Activated CD4-positive, alpha-beta T cell treated with anti-CD3 and anti-CD28 coated beads, Interleukin-2, amount 50 U/mL, for 24 hours (primary cell): Measurements from ENCODE around the gene KCNE3.

Experiments
- DNase-seq, 2 donors: peaks; one replicate each; pipeline ENCODE4 v3.0.0-alpha.2; 2020; ENCODE audit warnings: low read depth in 1 of 2, low spot score in 1 of 2

KCNE3 gene, protein sequence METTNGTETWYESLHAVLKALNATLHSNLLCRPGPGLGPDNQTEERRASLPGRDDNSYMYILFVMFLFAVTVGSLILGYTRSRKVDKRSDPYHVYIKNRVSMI

DNA sequence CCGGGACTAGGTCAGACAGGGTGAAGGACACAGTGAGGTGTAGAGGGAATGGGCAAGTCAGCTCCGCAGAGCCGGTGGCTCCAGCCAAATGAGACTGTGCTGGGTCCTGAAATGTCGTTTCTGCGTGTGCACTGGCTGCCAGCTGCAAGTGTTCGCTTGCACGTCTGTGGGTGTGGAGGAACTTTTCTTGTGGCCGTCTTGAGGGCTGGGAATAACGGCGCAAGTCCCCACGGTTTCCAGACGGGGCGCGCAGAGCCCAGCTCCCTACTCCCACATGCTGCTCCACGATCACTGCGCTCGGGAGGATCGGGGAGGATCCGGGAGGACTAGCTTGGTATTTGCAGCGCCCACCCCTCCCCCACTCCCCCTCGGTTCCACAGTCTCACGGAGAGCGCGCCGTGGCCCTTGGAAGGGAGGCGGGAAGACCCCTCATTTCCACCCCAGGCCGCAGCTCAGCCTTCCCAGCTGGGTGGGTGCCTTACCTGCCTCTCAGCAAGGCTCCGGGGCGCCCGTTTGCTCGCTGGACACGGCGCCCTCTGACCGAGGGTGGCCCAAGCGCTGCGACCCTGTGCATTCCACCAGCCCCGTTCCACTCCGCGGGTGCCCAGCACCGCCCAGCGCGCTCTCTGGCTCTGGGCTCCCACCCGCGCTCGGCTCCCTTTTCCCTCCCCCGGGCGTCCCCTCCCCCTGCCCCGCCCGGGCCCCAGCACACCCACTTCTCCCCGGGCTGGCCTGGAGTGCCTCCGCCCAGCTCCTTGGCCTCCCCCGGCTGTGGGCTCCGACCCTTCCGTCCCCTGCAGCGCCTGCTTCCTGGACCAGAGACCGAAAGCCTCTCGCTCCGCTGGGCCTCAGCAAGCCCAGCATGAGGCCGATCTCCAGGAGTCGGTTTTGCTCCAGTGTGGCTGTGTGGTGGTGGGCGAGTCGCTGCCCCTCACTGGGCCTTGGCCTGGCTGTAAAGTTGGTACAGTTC is at the start of gene KCNE3:
Gene KCNE3 (minus strand): TSS at position 634 of the 970 bp plus-strand sequence. CDS start 9,986 bp downstream, outside the sequence.
- DNase-seq, result no peak

DNA sequence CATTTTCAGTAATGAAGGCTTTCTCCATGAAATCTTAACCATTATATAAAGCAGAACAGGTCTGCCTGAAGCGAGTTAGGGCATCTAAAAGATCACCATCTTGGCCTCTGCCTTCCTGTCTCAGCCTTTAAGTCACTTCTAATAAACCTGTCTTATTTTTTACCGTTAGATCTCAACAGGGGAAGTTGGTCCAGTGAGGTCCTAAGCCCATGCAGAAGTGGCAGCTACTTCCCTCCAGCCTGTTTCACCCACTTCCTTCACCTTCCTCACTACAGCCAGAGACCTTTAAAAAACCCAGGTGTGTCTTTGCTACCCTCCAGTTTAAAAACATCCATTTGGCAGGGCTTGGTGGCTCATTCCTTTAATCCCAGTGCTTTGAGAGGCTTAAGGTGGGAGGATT is 40.2 kb upstream of the KCNE3 start:
- DNase-seq, result no peak

DNA sequence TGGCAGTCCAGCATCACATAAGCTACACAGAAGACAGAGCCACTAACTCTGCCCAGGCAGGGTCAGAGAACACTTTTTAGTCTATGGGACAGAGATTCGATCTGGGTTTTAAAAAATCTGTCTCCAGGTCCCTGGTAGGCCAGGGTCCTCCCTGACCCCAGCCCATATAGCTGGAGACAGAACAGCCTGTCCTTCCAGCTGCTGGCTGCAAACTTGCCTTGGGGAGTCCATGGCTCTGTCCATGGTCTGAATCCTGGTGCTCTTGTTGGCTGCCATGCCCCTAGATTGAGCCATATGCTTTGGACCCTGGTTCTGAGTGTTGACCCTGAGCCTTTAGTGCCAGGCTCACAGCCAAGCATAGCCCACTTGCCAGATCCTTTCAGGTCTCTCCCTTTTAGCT is 39.5 kb upstream of the KCNE3 start:
- DNase-seq, result no peak

DNA sequence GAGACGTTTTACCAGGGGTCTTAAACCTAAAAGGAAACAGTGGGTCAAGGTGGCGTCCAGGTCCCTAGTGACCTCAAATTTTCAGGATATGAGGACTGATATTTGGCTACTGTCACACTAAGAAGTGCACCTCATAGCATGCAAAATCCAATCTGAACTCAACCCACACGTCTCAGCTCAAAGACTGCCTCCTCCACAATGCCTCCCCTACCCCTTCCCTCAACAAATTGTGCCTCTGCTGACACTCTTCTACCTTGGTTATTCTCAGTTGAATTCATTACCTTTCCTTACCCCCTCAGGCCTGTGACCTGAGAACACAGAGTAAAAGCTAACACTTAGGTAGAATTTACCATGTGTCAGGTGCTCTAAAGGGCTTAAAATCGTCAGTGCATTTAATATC is 38.6 kb upstream of the KCNE3 start:
- DNase-seq, result no peak

DNA sequence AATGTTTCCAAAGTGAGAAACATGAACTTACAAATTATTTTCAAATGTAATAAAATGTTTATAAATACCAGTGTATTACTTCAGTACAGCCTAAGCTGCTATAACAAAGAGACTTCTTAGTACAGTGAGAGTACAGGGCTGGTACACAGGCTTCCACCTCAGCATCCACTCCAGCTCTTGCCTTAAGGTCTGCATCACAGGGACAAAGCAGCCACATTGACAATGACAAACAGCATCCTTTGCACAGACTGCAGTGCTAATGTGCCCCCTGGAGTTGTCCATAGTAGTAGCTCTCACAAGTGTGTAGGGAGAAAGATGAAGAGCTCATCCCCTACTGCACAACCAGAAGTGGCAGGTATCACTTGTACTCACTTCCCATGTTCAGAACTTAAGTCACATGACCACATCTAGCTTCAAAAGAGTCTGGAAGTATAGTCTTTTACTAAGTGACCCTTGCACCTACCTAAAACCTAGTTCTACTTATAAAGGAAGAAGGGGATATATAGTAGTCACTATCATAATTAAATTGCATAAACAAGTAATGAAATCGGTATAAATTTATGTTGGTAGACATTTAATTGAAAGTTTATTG is 36.8 kb upstream of the KCNE3 start:
- DNase-seq, result no peak

DNA sequence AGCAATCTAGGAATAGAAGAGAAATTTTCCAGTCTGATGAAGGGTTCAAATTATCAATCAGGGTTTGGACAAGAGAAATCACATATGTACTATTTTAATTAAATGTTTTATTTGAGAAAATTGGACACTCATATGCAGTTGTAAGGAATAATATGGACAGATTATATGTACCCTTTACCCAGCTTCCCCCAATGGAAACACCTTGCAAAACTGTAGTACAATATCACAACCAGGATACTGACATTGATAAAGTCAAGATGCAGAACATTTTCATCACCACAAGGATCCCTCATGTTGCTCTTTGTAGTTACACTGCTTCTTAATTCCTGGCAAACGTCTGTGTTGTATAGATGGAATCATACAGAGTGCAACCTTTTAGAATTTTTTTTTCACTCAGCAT is 27.6 kb upstream of the KCNE3 start:
- DNase-seq, result no peak

DNA sequence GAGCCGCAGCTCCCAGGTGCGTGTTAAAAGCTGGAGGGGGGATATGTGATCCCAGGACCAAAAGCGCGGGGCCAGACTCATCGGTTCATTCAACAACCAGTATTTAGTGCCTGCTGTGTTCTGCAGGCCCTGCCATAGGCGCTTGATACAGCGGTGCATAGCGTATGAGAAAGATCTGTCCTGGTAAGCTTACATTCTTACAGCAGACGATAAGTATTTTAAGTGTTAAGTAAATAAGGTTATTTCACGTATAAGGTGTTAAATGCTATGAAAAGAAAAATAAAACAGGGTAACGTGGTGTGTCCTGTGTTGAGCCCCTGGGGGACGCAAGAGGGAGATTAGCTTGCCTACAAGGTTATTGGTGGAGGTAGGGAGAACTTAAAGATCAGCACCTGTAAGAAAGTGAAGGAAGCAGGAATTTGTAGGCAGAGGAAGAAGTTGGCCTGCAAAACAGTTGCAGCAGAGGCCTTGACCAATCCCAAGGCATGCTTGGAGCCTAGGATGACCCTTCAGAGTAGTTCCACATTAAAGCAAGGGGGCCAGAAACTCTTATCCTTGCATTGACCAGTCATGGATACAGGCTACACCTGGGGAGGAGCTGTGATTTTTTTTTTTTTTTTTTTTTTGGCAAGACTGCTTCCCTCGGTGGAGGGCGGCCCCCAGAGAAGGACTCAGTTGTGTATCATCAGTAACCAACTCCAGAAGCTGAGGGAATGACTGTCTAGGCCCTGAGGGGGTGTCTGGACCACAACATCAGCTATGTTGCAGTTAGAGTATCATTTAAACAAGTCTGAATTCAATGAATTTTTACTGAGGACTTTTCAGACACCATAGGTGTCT is 26.7 kb upstream of the KCNE3 start:
- no peak for DNase-seq

DNA sequence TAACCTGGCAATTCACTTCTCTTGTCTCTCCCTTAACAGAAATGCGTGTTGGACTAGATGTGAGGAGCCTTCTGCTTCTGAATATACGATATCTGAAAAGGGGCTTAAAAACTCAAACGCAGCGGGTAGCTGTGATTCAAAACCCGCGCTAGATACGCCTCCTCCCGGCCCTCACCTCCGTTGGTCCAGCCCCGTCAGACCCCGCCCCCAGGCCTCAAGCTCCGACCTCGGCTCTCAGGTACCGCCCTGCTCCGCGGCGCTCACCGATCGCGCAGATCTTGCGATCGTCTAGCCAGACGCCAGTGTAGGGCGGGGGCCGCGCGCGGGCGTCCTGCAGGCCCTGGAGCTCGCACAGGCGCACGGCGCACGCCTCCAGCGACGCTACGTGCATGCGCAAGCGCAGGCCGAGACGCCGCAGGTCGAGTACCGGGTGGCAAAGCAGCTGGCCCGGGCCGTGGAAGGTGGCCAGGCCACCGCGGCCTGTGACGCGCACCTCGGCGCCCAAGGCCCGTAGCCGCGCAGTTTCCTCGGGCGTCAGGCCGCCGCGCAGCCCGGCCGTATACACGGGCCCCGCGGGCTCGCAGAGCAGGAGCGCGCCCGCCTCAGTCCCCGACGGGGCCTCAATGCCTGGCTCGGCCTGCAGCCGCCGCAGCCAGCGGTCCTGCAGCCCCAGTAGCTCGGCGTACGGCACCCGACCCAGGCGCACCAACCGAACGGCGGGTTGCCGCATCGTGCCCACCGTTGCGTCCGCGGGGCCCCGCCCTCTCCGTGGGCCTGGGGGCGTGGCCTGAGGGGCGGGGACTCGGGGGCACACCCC is 25.8 kb upstream of the KCNE3 start, which contains the start of gene LIPT2:
Gene LIPT2 (minus strand): TSS at position 751 of the 817 bp plus-strand sequence. CDS start 21 bp downstream, at position 730.
- peak; percentile 89 to 93 for DNase-seq

DNA sequence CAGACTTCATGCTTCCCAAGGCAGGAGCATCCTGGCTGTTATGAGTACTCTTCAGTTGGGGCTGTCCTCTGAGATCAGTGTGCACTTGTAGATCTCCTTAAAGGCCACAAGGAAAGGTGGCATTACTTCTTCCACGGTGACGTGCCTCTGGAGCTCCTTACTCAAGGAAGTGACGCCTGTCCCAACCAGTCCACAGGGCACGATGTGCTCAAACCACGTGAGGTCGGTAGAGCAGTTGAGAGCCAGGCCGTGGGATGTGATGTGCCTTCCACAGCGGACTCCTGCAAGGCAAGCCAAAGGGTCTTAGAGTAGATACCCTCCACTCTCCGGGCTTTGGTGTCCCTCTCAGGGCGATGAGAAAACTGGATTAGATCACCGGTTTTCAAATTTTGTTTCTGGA is 24.7 kb upstream of the KCNE3 start:
- DNase-seq, result no peak

DNA sequence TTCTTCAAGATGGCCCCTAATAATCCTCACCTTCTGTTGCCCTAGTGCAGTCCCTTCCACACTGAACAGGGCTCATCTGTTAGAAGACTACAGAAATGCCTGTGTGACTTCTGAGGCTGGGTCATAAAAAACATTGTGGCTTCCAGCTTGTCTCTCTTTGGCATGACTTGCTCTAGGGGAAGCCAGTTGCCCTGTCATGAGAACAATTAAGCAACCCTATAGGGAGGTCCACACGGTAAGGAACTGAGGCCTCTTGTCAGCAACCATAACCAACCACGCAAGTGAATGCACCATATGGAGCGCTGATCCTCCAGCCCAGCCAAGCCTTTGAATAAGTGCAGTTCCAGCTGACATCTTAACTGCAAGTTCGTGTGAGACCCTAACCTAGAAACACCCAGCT is 23.6 kb upstream of the KCNE3 start:
- no peak for DNase-seq

DNA sequence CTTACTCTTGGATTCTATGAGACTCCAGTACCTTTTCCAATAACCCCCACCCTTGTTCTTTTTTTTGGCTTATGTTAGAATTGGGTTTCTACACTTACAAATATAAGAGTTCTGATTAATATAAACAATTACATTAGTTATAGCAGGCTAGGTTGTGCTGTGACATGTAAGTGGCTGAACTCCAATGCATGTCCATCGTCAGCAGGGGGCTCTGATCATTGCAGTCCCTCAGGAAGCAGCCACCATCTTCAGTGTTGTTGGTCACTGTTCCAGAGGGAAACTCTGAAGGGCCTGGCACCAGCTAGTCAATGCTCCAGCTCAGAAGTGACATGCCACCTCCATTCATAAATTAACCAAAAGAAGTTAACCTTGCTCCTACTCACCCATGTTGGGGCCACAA is 20.5 kb upstream of the KCNE3 start:
- no peak for DNase-seq

DNA sequence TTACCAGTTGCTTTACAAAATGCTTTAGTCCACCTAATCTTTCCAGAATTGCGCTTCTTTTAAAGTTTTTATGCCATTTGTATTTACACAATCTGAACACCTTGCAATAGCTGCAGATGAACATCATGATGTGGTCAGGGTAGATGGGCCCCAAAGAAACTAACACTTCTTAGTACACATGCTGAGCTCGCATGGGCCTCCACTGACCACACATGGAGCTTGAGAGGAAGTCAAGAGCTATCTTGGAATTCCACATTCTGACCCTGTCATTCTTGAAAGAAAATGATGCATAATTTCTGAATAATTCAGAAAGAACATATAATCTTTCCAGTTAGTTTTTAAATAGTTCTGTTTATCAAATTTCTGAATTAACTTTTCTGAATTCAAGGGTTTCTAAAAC is 18.5 kb upstream of the KCNE3 start:
- no peak for DNase-seq

DNA sequence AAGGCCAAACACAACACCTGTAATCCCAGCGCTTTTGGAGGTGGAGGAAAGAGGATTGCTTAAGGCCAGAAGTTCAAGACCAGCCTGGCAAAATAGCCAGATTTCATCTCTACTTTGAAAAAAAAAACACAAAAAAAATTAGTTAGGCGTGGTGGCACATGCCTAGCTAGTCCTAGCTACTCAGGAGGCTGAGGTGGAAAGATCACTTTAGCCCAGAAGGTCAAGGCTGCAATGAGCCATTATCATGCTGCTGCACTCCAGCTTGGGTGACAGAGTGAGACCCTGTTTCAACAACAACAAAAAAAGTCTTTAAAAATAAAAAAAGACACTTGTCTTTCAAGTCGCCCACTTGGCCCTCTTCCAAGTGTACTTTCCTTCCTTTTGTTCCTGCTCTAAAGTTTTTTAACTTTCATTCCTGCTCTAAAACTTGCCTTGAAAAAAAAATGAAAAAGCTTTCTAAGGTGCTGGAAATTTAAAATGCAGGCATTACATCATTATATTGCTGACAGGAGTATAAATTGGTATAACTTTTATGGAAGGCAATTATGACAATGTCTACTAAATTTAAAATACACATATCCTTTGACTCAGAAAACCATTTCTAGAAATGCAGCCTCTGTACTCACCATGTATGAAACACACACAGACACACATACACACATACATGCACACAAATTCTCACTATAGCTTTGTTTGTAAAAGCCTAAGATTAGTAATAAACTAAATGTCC is 13.5 kb upstream of the KCNE3 start:
- DNase-seq, result no peak

DNA sequence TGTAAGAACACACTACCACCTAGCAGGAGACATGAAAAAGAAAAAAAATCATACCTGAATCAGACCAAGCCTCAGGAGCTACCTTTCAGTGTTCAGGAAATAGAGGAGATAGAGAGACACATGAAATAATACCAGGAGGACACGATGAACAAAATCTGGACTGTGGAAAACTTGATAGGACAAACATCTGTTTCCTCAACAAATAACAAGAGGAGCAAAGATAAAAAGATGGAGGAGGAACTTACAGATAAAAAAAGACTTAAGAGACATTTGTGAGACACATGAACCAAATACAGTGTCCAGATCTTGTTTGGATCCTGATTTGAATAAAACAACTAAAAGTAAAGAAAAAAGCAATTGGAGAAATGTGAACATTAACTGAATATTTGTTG is 12.4 kb upstream of the KCNE3 start:
- no peak for DNase-seq

DNA sequence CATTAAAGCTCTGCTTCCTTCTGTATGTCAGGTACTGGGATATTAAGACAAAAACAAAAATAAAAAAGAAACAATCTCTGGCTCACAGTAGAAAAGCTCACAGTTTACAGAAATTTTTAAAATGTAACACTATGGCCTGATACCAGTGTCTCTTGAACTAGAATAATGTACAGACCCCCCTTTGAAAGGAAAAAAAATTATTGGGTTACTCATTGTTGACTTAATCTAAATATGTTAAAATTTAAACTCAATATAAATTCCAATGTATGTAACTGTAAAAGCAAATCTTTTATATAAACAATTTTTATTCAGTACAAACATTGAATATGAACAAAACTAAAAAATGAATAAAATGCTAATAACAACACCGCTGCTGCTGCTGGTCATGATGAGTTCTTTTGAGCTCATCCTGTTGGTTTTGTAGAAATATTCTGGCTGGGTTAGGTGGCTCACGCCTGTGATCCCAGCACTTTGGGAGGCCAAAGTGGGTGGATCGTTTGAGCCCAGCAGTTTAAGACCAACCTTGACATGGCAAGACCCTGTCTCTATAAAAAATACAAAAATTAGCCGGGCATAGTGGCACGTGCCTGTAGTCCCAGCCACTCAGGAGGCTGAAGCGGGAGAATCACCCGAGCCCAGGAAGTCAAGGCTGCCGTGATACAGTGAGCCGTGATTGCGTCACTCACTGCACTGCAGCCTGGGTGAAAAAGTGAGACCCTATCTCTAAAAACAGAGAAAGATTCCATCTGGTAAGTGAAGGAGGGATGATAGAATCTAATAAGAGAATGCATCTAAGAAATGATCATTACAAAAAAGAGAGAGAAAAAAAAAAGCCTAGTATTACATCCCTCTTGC is 11.8 kb upstream of the KCNE3 start:
- no peak for DNase-seq

DNA sequence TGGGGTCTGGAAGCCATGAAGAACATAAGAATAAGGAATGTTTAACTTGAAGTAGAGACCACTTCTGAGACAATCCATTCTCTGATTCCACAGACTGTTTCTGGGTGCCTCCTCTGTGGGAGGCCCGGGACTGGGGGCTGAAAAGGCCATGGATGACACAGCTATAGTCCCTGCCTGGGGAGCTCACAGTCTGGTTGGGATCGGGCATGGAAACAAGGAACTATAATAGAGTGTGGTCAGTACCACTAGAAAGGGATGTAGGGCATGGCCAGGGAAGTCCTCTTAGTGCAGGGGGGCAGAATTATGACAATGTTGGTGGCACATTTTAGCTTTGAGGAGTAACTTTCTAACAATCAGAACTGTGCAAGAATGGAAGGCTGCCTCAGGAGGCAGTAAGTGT is 9.2 kb upstream of the KCNE3 start:
- DNase-seq, result no peak

DNA sequence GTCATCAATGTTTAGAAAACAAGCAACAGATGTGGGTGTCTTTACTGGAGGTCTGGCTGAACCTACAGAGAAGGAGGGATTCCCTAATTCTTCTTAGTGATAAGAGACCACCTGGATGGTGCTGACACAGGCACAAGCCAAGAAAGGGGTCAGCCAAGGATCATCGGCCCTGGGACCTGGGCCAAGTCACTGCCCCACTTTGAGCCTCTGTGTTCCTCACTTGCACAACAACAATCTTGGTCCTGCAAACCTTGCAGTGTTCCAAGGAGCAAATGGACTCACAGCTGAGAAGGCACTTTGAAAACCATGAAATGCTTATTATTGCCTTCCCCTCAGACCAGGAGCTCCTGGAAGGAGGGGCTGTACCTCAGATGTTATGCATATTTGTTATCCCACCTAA is 7.0 kb upstream of the KCNE3 start:
- DNase-seq, result no peak

DNA sequence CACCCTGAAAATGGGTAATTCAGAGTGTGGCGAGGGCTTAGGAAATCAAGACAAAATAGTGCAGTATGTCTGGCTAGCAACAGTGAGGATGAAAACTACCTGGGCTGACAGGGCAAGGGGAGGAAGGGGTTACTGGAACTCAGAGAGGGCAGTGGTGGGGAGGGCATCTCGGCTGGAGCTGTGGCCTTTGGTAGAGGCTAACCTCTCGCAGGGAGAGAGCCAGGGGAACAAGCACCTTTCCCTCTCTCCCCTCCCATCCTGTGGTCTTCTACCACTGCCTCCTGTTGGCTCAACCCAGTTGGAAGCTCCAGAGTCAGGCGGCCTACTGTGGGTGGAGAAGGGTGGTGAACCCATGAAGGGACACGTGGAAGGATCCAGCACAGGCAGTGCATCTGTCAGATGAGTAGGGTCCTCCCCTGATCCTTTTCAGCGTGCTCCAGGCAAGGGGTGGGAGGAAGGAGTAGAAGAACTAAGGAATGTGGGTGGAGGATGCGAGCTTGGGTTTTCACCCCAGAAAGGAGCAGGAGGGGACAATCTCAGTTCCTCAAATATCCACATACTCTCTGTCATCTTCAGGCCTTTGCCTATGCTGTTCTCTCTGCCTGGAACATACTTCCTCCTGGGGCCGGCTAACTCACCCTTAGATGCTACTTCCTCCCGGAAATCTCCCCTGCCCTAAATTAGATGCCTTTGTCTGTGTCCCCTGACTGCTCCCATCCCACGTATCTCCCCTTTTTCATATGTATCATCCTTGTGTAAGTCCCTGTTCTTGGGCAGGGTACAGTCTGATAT is 6.2 kb upstream of the KCNE3 start:
- no peak for DNase-seq
